ENCODE data around the gene DAGLB. TPM values are rescaled to one million over a fixed set of nuclear protein-coding genes. Genes with fewer than 3 reads are reported as not detected.

Gene DAGLB
- total and polyA plus RNA-seq, 2 of the 8 experiments (the other 6 are each of a cell fraction or from before 2014, with no cell fraction given), result 27.0 to 39.6 TPM

DNA sequence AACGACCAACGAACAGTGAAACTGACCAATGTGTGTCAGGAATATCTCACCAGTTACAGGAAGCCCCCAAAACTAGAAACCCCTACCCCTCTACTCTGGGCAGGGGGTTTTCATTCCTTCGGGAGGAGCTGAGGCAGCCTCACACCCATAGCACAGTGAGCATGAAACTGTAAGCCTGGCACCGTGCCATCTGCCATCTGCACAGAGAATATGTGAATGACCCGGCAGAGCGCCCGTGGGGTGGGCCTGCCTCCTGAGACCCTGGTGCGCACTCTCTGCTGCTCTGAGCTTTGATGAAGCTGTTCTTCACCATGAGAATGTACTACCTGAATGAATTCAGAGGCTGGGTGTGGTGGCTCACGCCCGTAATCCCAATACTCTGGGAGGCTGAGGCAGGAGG lies 27.1 kb downstream of the DAGLB start:
- TF ChIP-seq BACH1 (IDR thresholded peaks at IDR 0.05; ENCODE audit: low read length) (no peak), BCL11A (IDR thresholded peaks at IDR 0.05; ENCODE audit: low read depth in 2 of 2, low read length in 2 of 2) (no peak), KDM4A (IDR thresholded peaks at IDR 0.05; ENCODE audit: low read depth, low read length, severe bottlenecking) (no peak), EP300 (IDR thresholded peaks at IDR 0.05; ENCODE audit: borderline replicate concordance in 1 of 2, low read depth in 2 of 2, low read length in 2 of 2) (no peak), GABPA (IDR thresholded peaks at IDR 0.05; ENCODE audit: borderline replicate concordance, insufficient read depth, low read length) (no peak), CHD2 (IDR thresholded peaks at IDR 0.05; ENCODE audit: low read length) (no peak), GTF2F1 (IDR thresholded peaks at IDR 0.05; ENCODE audit: borderline replicate concordance, low read depth, low read length) (no peak), FOSL1 (IDR thresholded peaks at IDR 0.05; ENCODE audit: insufficient read depth, low read depth, low read length) (no peak), PHF8 (conservative IDR thresholded peaks at IDR 0.05; ENCODE audit: low read depth, low read length) (no peak)
- no peaks in the 10 kb centered on the region for H3K79me1 ChIP-seq (ENCODE audit: low read depth, low read length)
- 93% methylated on average over 10 of the region's 10 CpGs; no CpG with 5 or more reads in 1 of the 2 experiments for WGBS, 2 experiments (ENCODE audit: extremely low coverage in 1 of 2, insufficient coverage in 1 of 2, insufficient read length in 1 of 2, insufficient replicate concordance in 2 of 2, low coverage in 1 of 2, low lambda C conversion rate in 2 of 2, missing lambda C conversion rate in 1 of 2)
- H3K56ac ChIP-seq (replicated peaks; ENCODE audit: insufficient read length, low read depth, low read length), result no peak overlapping the region
- H3K27ac ChIP-seq (ENCODE audit: low read depth, low read length), result no peak overlapping the region
- CTCF ChIA-PET (ENCODE audit: partially characterized antibody), result interaction anchor here (0.6 to 1.5 kb wide), 2 partner anchors 14 to 19 kb away, joined by 3 to 5 read pairs; no protein-coding TSS in a partner anchor
- H3K4me3 ChIP-seq (ENCODE audit: extremely low read depth in 1 of 4, insufficient read depth in 2 of 4, low read depth in 3 of 4, low read length in 4 of 4), result no peak overlapping the region
- no peak overlapping the region for H2BK20ac ChIP-seq (ENCODE audit: low read length)
- no peaks in the 10 kb centered on the region for H3K23me2 ChIP-seq (ENCODE audit: low read depth, low read length)
- H2AK5ac ChIP-seq (ENCODE audit: low read depth, low read length), result no peak overlapping the region
- peaks cover 3 to 8% of the 10 kb centered on the region in 2 experiments for H4K20me1 ChIP-seq (replicated peaks in 1 of 2; ENCODE audit: control insufficient read depth in 1 of 2, insufficient read depth in 2 of 2, low read length in 2 of 2)
- POLR2A ChIA-PET (ENCODE audit: partially characterized antibody), result interaction anchor here (0.6 to 1.9 kb wide), 5 partner anchors 10 to 401 kb away, joined by 3 to 6 read pairs (median 4); no protein-coding TSS in a partner anchor
- no peak overlapping the region for H4K8ac ChIP-seq (ENCODE audit: extremely low read depth, insufficient read depth, low read length)
- no peaks in the 10 kb centered on the region for H3K79me2 ChIP-seq (ENCODE audit: control insufficient read depth in 1 of 2, insufficient read depth in 2 of 2, low read length in 2 of 2)
- H3K14ac ChIP-seq (ENCODE audit: insufficient read length), result no peak overlapping the region
- no peaks in the 10 kb centered on the region for H3K27me3 ChIP-seq (replicated peaks in 1 of 4; ENCODE audit: control insufficient read depth in 3 of 4, extremely low read depth in 1 of 4, insufficient read depth in 3 of 4, low read length in 3 of 4)
- no peak overlapping the region for H4K91ac ChIP-seq (replicated peaks; ENCODE audit: insufficient read length, low read length)
- no peak overlapping the region for H2BK15ac ChIP-seq (ENCODE audit: low read length)
- H3K23ac ChIP-seq (ENCODE audit: insufficient read length), result no peak overlapping the region
- no peak overlapping the region for H2BK5ac ChIP-seq (ENCODE audit: low read depth, low read length)
- DNase-seq (ENCODE audit: low read depth in 1 of 2, low spot score in 2 of 2) (no peak), FAIRE-seq (no peak)
- H3K4me1 ChIP-seq (replicated peaks in 1 of 4; ENCODE audit: control insufficient read depth in 3 of 4, insufficient read depth in 4 of 4, low read length in 3 of 4), result peaks cover 0 to 3% (median 0%) of the 10 kb centered on the region in 4 experiments; a peak in 1 of 7 replicates
- no peak overlapping the region for H2BK120ac ChIP-seq (replicated peaks; ENCODE audit: low read depth, low read length)
- H4K5ac ChIP-seq (ENCODE audit: insufficient read length, low read depth, low read length), result no peak overlapping the region
- no peak overlapping the region for H3K18ac ChIP-seq (ENCODE audit: extremely low read depth, low read length)
- H3K36me3 ChIP-seq (ENCODE audit: control insufficient read depth in 2 of 4, insufficient read depth in 4 of 4, low read length in 3 of 4), result peaks cover 12 to 74% (median 42%) of the 10 kb centered on the region in 4 experiments
- H3K9ac ChIP-seq (replicated peaks in 1 of 4; ENCODE audit: extremely low read depth in 1 of 4, low read depth in 3 of 4, low read length in 3 of 4), result no peak overlapping the region
- peaks cover 10 to 11% of the 10 kb centered on the region in 2 experiments for H3K9me3 ChIP-seq (ENCODE audit: insufficient read depth in 2 of 2, low read depth in 1 of 2, low read length in 1 of 2)
- no peak overlapping the region for H3K4ac ChIP-seq (replicated peaks; ENCODE audit: insufficient read length, low read depth, low read length)
- H3K4me2 ChIP-seq (ENCODE audit: insufficient read depth in 1 of 2, low read depth in 2 of 2, low read length in 2 of 2), result no peak overlapping the region
- no peak overlapping the region for H2BK12ac ChIP-seq (ENCODE audit: low read depth, low read length)
- no peak overlapping the region for H2AFZ ChIP-seq (ENCODE audit: low read length)
